Measurements from ENCODE around the gene NFIA.

NFIA gene

DNA sequence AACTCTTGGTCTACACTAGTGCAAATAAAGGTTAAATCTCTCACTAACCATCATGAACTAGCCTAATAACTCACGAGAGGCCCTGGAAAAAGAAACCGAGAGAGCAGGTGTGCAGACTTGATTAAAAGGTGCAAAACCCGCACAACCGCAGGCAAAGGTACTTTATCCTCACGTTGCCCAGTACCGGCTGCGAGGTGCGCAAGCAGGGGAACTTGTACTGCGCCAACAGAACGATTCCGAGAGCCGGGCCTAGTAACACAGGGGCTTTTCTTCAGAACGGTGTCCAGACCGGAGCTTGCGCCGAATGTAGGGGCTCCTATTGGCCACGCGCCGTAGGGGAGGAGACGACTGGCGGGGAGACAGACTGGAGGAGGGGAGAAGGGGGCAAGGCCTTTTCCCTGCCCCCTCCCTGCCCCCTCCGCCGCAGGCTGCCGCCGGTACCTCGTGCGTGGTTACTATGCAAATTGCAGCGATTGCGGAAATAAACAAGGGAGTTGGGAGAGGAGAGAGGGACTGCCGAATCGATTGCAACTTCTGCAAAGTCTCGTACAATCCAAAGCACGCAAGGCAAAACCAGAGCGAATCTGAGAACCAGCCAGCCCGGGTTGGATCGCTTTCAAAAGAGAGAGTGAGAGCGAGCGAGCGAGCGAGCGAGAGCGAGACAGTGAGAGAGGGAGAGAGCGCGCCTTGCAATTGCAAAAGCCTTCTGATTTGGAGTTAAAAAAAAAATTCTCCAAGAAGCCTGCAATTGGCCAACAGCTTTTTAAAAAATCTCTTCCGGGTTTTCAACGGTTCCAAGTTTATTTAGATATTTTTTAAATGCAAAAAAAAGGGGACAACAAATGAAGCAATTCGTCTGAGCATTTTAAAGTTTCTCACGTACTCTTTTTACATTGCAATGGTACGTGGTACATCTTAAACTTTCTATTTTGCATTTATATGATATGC is 5.4 kb upstream of the NFIA start:
- no peaks in the 10 kb centered on the region for H4K20me1 ChIP-seq (ENCODE audit: insufficient read depth)
- H3K79me2 ChIP-seq (ENCODE audit: insufficient read depth, low read depth), result no peaks in the 10 kb centered on the region
- H3K9ac ChIP-seq, result peak overlapping the region; percentile 71
- no peak overlapping the region for H3K4me3 ChIP-seq (IDR thresholded peaks at IDR 0.05; ENCODE audit: insufficient read depth, low read depth, low read length)
- H2AFZ ChIP-seq (ENCODE audit: low read depth), result peak overlapping the region; percentile 65
- no peaks in the 10 kb centered on the region for H3K36me3 ChIP-seq (ENCODE audit: insufficient read depth)
- peaks cover 23% of the 10 kb centered on the region for H3K27me3 ChIP-seq (ENCODE audit: insufficient read depth, low read depth)
- peaks cover 28% of the 10 kb centered on the region for H3K4me1 ChIP-seq (ENCODE audit: low read depth, poor library complexity, severe bottlenecking)
- H3K27ac ChIP-seq, result peak overlapping the region; percentile 81
- TF ChIP-seq, protein P1, sequence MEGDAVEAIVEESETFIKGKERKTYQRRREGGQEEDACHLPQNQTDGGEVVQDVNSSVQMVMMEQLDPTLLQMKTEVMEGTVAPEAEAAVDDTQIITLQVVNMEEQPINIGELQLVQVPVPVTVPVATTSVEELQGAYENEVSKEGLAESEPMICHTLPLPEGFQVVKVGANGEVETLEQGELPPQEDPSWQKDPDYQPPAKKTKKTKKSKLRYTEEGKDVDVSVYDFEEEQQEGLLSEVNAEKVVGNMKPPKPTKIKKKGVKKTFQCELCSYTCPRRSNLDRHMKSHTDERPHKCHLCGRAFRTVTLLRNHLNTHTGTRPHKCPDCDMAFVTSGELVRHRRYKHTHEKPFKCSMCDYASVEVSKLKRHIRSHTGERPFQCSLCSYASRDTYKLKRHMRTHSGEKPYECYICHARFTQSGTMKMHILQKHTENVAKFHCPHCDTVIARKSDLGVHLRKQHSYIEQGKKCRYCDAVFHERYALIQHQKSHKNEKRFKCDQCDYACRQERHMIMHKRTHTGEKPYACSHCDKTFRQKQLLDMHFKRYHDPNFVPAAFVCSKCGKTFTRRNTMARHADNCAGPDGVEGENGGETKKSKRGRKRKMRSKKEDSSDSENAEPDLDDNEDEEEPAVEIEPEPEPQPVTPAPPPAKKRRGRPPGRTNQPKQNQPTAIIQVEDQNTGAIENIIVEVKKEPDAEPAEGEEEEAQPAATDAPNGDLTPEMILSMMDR (conservative IDR thresholded peaks at IDR 0.05; ENCODE audit: low read depth, low read length), result no peak
- peak overlapping the region; percentile 76 for H3K4me2 ChIP-seq

DNA sequence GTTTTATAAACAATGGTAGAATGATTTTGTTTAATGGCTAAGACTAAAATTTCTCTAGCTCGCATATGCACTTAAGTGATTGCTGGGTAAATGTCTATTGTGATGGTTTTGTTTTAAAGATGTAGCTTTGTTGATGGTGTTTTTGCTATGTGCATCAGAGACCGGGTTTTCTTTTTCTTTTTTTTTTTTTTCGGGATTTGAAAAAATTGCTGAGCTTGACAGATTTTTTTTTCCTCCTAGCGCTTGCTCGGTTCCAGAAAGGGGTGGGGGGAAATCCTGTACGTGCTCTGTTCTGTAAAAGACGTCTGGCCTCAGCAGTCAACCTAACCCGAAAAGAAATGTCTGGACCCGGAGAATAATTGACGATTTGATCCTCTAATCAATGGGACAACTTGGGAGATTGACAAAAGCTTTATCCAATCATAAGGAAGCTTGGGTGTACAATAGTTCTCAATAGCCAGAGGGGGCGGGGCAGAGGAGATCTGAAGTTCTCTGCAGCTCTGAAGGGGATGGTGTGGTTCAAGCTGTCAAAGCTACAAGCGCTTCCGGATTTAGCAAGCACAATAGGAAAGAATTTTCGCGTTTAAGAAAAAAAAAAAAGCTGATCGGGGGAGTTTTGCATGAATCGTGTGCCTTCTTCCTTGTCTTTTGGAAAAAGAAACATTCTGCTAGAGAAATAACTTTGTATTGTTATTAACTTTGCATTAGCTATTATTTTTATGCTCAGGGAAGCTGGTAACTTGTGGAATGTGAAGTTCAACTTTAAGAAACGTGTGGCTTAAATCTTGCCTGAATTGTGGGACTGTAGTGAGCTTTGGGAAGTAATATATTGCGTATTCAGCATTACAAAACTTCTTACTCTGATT is 4.5 kb upstream of the NFIA start:
- TF ChIP-seq, protein P1 (conservative IDR thresholded peaks at IDR 0.05; ENCODE audit: low read depth, low read length), result no peak
- Histone ChIP-seq H3K9ac (peak overlapping the region; percentile 71; the same call in 1 of the 2 replicates), H2AFZ (ENCODE audit: low read depth) (peak overlapping the region; percentile 65), H3K27me3 (ENCODE audit: insufficient read depth, low read depth) (peaks cover 23% of the 10 kb centered on the region), H3K79me2 (ENCODE audit: insufficient read depth, low read depth) (no peaks in the 10 kb centered on the region), H3K4me1 (ENCODE audit: low read depth, poor library complexity, severe bottlenecking) (peaks cover 28% of the 10 kb centered on the region), H3K4me2 (peak overlapping the region; percentile 76), H3K4me3 (IDR thresholded peaks at IDR 0.05; ENCODE audit: insufficient read depth, low read depth, low read length) (no peak overlapping the region), H3K27ac (peak overlapping the region; percentile 81), H3K36me3 (ENCODE audit: insufficient read depth) (no peaks in the 10 kb centered on the region), H4K20me1 (ENCODE audit: insufficient read depth) (no peaks in the 10 kb centered on the region)

DNA sequence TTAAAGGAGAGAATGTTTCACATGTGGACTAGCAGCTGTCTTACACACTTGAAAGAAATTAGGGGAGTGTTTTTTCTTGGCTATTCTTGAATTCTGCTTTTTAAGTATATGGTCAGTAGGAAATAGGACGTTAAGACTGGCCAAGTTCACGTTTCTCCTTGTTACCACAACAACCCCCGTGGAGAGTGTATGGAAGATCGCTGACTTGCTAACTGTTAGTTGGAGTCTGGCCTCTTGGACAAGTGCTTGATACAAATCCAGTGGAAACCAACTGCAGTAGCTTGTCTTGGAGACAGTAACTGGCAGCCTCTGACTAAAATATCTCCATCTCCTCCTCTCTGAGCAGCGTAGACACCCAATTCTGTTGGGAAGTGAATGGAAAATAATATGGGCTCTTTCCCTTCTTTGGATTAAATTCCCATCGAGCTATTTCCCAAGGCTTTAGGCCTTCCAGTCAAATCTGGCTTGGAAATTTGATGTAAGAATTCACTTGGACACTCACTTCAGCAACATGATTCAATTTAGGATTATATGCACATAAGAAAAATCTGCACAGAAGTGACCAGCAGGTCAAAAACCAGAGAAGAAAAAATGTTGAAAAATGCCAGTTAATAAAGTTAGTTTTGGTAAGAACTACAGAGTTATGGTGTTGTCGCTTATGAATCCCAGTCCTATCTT is 3.6 kb upstream of the NFIA start:
- Histone ChIP-seq H2AFZ (ENCODE audit: low read depth) (peak overlapping the region; percentile 65; the same call in 1 of the 2 replicates), H3K36me3 (ENCODE audit: insufficient read depth) (no peaks in the 10 kb centered on the region), H3K4me3 (IDR thresholded peaks at IDR 0.05; ENCODE audit: insufficient read depth, low read depth, low read length) (no peak overlapping the region), H3K27me3 (ENCODE audit: insufficient read depth, low read depth) (peaks cover 27% of the 10 kb centered on the region), H3K4me1 (ENCODE audit: low read depth, poor library complexity, severe bottlenecking) (peaks cover 29% of the 10 kb centered on the region), H3K4me2 (peak overlapping the region; percentile 76), H4K20me1 (ENCODE audit: insufficient read depth) (no peaks in the 10 kb centered on the region), H3K9ac (no peak overlapping the region), H3K79me2 (ENCODE audit: insufficient read depth, low read depth) (no peaks in the 10 kb centered on the region), H3K27ac (no peak overlapping the region)
- TF ChIP-seq, protein P1 (conservative IDR thresholded peaks at IDR 0.05; ENCODE audit: low read depth, low read length), result no peak

DNA sequence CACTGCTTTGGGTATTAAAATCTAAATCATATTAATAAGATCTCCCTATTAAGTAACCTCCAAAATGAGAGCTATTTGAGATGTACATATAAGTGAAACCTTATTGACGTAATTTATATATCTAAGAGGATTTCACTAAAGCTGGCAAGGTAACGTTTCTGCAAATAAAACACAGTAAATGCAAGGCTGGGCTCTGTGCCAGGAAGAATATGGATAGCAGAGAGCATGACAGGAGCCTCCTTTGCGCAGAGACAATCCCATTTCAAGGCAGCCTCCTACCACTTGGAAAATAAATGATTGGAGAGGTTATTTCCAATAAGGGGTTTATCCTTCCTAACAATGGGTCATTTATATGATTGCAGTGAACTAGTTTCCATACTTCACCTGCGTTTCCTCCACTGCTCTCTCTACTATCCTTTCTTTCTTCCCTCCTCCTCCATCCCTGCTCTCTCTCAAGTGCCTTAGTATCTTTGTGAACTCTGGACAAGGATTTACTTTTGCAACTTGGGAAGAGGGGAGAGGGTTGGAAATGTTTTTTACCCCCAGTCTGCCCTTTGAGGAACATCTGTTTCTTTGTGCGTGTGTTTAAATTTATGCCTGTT is 3.0 kb upstream of the NFIA start:
- TF ChIP-seq, protein P1 (conservative IDR thresholded peaks at IDR 0.05; ENCODE audit: low read depth, low read length), result no peak
- H3K4me3 ChIP-seq (IDR thresholded peaks at IDR 0.05; ENCODE audit: insufficient read depth, low read depth, low read length), result no peak overlapping the region
- H3K9ac ChIP-seq, result no peak overlapping the region
- H4K20me1 ChIP-seq (ENCODE audit: insufficient read depth), result no peaks in the 10 kb centered on the region
- no peaks in the 10 kb centered on the region for H3K36me3 ChIP-seq (ENCODE audit: insufficient read depth)
- H3K27ac ChIP-seq, result no peak overlapping the region
- no peak overlapping the region for H3K4me2 ChIP-seq
- no peak overlapping the region for H2AFZ ChIP-seq (ENCODE audit: low read depth)
- peaks cover 33% of the 10 kb centered on the region for H3K4me1 ChIP-seq (ENCODE audit: low read depth, poor library complexity, severe bottlenecking)
- H3K27me3 ChIP-seq (ENCODE audit: insufficient read depth, low read depth), result peaks cover 34% of the 10 kb centered on the region
- H3K79me2 ChIP-seq (ENCODE audit: insufficient read depth, low read depth), result no peaks in the 10 kb centered on the region
